Progenitor cell of endocrine pancreas (in vitro differentiated cells): ENCODE data around the gene CDH11. TPM values are rescaled to one million over a fixed set of nuclear protein-coding genes. Genes with fewer than 3 reads are reported as not detected.

ENCODE experiments used
- DNase-seq: peaks from one replicate; pipeline ENCODE4 v3.0.0; 2021; ENCODE audit warnings: low spot score; ENCODE audit not compliant: unreplicated experiment
- H3K27ac Mint-ChIP-seq: 2 replicates; pipeline ENCODE4 v1.8.0; 2021; ENCODE audit warnings: mild to moderate bottlenecking, moderate library complexity, mixed read lengths
- H3K27me3 Mint-ChIP-seq: 2 replicates; pipeline ENCODE4 v1.8.0; 2021; ENCODE audit warnings: mixed read lengths
- H3K36me3 Mint-ChIP-seq: 2 replicates; pipeline ENCODE4 v1.8.0; 2022; ENCODE audit warnings: mixed read lengths; ENCODE audit not compliant: insufficient read depth
- H3K4me1 Mint-ChIP-seq: 2 replicates; pipeline ENCODE4 v1.8.0; 2021; ENCODE audit warnings: low read depth, mixed read lengths
- H3K4me3 Mint-ChIP-seq: 2 replicates; pipeline ENCODE4 v1.8.0; 2021; ENCODE audit warnings: low read depth, mild to moderate bottlenecking, moderate library complexity, mixed read lengths
- H3K9me3 Mint-ChIP-seq: 2 replicates; pipeline ENCODE4 v1.8.0; 2021; ENCODE audit warnings: low read depth, mixed read lengths
- CTCF ChIP-seq: fragments of 200-600 bp; sonication (generic); IDR thresholded peaks from one replicate; pipeline ENCODE4 v1.5.0; 2021; ENCODE audit warnings: antibody characterized with exemption, mild to moderate bottlenecking; ENCODE audit not compliant: unreplicated experiment
- total RNA-seq: library from RNA; stranded (reverse); gene quantifications from 2 replicates; pipeline ENCODE4 v1.2.1, GENCODE V29; 2021

Gene CDH11
- total RNA-seq, 1 donor from 2014 or later: 6.0 TPM

DNA sequence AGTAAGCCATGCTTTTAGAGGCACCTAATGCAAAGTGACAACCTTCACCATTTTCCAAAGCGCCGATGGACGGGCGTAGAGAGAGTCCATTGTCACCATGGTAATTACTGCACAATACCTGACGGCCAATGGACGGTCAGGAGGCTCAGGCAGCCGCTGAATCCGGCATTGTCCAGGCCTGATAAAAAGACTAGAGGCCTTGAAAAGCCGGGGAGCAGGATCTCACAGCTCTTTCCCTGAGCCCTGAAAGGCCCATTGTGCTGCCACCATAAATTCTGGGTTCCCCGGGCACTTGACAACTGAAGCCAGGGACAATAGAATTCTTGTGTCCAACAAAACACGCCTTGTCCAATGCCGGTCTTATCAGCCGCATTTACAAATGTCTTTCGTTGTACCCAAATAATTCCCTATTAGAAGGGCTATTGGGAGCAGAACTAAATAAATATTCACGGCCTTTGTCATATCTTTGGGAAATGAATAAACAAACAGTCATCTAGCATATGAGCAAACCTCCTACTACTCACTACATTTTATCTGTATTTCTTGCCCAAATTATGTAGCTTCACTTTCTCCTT, 62.4 kb downstream of the CDH11 start:
- Mint-ChIP-seq H3K27ac (peak overlapping the region; percentile 74), H3K27me3 (no peaks in the 10 kb centered on the region), H3K4me3 (no peak overlapping the region), H3K9me3 (no peaks in the 10 kb centered on the region), H3K4me1 (peaks cover 32% of the 10 kb centered on the region), H3K36me3 (no peaks in the 10 kb centered on the region)
- peak; percentile 13 for DNase-seq
- no peak for TF ChIP-seq CTCF

DNA sequence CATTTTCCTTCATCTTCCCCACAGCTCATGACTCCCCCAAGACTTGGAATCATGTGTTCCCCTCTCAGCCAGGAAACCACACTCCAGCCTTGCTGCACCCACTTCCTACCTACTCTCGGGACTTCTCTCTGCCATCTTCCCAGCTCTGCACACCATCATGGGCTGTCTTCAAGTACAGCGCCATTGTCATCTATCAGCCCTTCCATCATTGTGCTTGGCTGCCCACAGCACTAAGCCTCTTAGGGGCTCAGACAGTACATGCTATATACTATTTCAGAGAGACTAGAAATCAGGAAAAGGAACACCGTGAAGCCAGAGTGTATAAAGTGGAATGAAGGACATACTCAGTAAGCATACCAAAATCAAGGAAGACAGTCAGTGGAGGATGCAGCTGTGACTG, 64.7 kb downstream of the CDH11 start:
- no peak for TF ChIP-seq CTCF
- no peaks in the 10 kb centered on the region for H3K27me3 Mint-ChIP-seq
- DNase-seq: no peak
- no peak overlapping the region for H3K27ac Mint-ChIP-seq
- H3K36me3 Mint-ChIP-seq: no peaks in the 10 kb centered on the region
- H3K4me1 Mint-ChIP-seq: peaks cover 26% of the 10 kb centered on the region
- no peak overlapping the region for H3K4me3 Mint-ChIP-seq
- H3K9me3 Mint-ChIP-seq: peaks cover 4% of the 10 kb centered on the region

GRCh38 chr16:65054457-65054856, 67.4 kb downstream of the CDH11 start:
- H3K27ac Mint-ChIP-seq: no peak overlapping the region
- no peak for TF ChIP-seq CTCF
- H3K27me3 Mint-ChIP-seq: no peaks in the 10 kb centered on the region
- H3K4me3 Mint-ChIP-seq: no peak overlapping the region
- H3K9me3 Mint-ChIP-seq: peaks cover 4% of the 10 kb centered on the region
- DNase-seq: no peak
- H3K36me3 Mint-ChIP-seq: no peaks in the 10 kb centered on the region
- H3K4me1 Mint-ChIP-seq: peaks cover 12% of the 10 kb centered on the region

DNA sequence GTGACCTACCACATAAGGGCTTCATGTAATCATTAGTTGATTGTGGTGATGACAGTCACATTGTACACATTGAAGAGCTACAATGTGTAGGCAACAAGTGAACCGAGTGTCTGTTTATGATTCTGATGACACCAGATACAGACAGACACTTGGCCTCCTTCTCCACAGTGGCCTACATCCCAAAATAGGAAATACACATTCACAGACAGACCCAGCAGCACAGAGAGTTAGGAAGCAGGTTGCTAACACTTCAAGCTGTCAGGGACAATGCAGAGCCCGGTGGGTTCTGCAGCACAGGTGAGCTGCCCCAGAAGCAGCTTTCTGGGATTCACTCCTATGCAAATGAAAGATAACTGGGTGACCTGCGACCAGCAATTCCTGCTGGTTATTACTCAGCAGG, 72.2 kb downstream of the CDH11 start:
- no peaks in the 10 kb centered on the region for H3K27me3 Mint-ChIP-seq
- TF ChIP-seq CTCF: no peak
- peaks cover 2% of the 10 kb centered on the region for H3K4me1 Mint-ChIP-seq
- H3K4me3 Mint-ChIP-seq: no peak overlapping the region
- H3K36me3 Mint-ChIP-seq: no peaks in the 10 kb centered on the region
- H3K27ac Mint-ChIP-seq: no peak overlapping the region
- no peak for DNase-seq
- H3K9me3 Mint-ChIP-seq: peaks cover 4% of the 10 kb centered on the region

DNA sequence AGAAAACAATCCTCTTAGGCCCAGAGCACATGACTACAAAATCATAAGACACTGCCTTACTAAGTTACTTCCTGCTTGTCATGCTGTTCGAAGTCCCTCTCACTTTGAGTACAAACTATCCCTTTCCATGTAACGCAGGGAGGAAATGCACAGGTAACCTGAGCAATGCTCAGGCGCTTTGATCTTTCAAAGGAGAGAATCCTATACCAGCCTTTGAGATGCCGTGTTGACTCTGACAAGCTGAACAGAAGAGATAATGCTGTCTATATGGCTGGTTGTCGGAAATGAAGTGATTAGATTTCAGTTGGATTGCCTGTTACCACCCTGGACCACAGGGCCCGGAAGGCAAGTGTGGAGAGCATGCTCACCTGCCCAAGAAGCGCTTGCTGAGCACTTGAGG, 75.9 kb downstream of the CDH11 start:
- Mint-ChIP-seq H3K4me3 (no peak overlapping the region), H3K27me3 (no peaks in the 10 kb centered on the region), H3K27ac (no peak overlapping the region), H3K9me3 (no peaks in the 10 kb centered on the region), H3K4me1 (peaks cover 4% of the 10 kb centered on the region), H3K36me3 (no peaks in the 10 kb centered on the region)
- no peak for DNase-seq
- TF ChIP-seq CTCF: no peak
